ENCODE data around the gene PDE4D. TPM values are rescaled to one million over a fixed set of nuclear protein-coding genes. Genes with fewer than 3 reads are reported as not detected.
"Not testable (repeated sequence)": the region's sequence is repeated elsewhere in the genome, so short reads cannot be mapped to it uniquely, and the experiment has no call there.

Gene PDE4D
- total RNA-seq, 1 donor from 2014 or later = 41.0 TPM

GRCh38 chr5:59600998-59601397 lies 292.5 kb downstream of the PDE4D start:
- DNase-seq = no peak

GRCh38 chr5:59600153-59600552 lies 293.4 kb downstream of the PDE4D start:
- no peak for DNase-seq

GRCh38 chr5:59599729-59600128 lies 293.8 kb downstream of the PDE4D start:
- DNase-seq = no peak

- DNase-seq = peak; percentile 29
These were observed 295.0 kb downstream of the PDE4D start for GRCh38 chr5:59598547-59598874.

GRCh38 chr5:59597690-59598546 lies 295.6 kb downstream of the PDE4D start:
- DNase-seq = peak; percentile 19

- DNase-seq = peak; percentile 59
These were observed 296.8 kb downstream of the PDE4D start for GRCh38 chr5:59596586-59597350.

- not testable (repeated sequence) for DNase-seq
These were observed 299.4 kb downstream of the PDE4D start for GRCh38 chr5:59594118-59594517.

- DNase-seq = no peak
These were observed 300.0 kb downstream of the PDE4D start for GRCh38 chr5:59593439-59594007.

GRCh38 chr5:59592101-59592500 lies 301.4 kb downstream of the PDE4D start:
- no peak for DNase-seq

- no peak for DNase-seq
These were observed 302.4 kb downstream of the PDE4D start for GRCh38 chr5:59591162-59591561.

- peak; percentile 54 for DNase-seq
These were observed 304.6 kb downstream of the PDE4D start for GRCh38 chr5:59588922-59589321.

- peak; percentile 53 for DNase-seq
These were observed 305.8 kb downstream of the PDE4D start for GRCh38 chr5:59587489-59588337.

- no peak for DNase-seq
These were observed 306.7 kb downstream of the PDE4D start for GRCh38 chr5:59586841-59587240.

GRCh38 chr5:59584858-59585846 lies 308.4 kb downstream of the PDE4D start:
- DNase-seq = no peak

- DNase-seq = no peak
These were observed 309.5 kb downstream of the PDE4D start for GRCh38 chr5:59583810-59584562.

- DNase-seq = no peak
These were observed 310.2 kb downstream of the PDE4D start for GRCh38 chr5:59583151-59583809.

GRCh38 chr5:59582746-59583145 lies 310.8 kb downstream of the PDE4D start:
- no peak for DNase-seq

GRCh38 chr5:59579824-59580167 lies 313.7 kb downstream of the PDE4D start:
- DNase-seq = no peak

- no peak for DNase-seq
These were observed 314.3 kb downstream of the PDE4D start for GRCh38 chr5:59579101-59579823.

All from dermis blood vessel endothelial cell (primary cell).